ENCODE measurements around the gene ANKRD45.

The ANKRD45 gene, protein sequence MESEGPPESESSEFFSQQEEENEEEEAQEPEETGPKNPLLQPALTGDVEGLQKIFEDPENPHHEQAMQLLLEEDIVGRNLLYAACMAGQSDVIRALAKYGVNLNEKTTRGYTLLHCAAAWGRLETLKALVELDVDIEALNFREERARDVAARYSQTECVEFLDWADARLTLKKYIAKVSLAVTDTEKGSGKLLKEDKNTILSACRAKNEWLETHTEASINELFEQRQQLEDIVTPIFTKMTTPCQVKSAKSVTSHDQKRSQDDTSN

DNA sequence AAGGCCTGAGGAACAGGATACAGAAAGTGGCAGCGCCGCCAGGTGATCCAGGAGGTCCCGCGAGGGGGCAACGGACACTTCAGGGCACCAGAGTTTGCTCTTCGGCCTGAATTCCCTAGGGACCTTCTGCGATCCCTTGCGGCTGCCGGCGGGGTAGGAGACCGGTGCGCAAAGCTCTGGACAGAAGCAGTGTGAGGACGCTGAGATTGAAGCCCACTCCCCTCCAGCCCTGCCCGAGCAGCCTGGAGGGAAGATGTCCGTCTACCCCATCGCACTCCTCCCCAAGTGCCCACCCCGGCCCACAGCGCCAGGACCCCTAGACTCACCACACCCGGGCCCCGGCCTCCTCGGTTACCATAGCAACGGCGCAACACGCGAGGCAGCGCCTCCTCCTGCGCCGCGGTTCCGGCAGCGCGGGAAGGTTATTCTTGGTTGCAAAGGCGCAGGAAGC, at the start of gene ANKRD45:
TSS of gene ANKRD45 (minus strand) at position 361 of the 451 bp plus-strand sequence. CDS start 10,433 bp downstream, outside the sequence.
- no peak for TF ChIP-seq CTCF (IDR thresholded peaks at IDR 0.05)
- peaks cover 2% of the 10 kb centered on the region for H3K79me2 ChIP-seq
- H3K27ac ChIP-seq, result peak within 1 kb of the TSS; percentile 69
- no peaks in the 10 kb centered on the region for H3K36me3 ChIP-seq (ENCODE audit: control insufficient read depth, insufficient read depth, low read length)
- no peaks in the 10 kb centered on the region for H3K27me3 ChIP-seq (ENCODE audit: control insufficient read depth, insufficient read depth, low read length)
- no peak within 1 kb of the TSS for H3K9ac ChIP-seq
- peak within 1 kb of the TSS; percentile 79 for H3K4me3 ChIP-seq (ENCODE audit: low read depth, low read length)
- no peaks in the 10 kb centered on the region for H3K9me3 ChIP-seq (ENCODE audit: control insufficient read depth, low read length)
- peak within 1 kb of the TSS; percentile 90 for H3K4me2 ChIP-seq (ENCODE audit: low read length)
- H3K4me1 ChIP-seq, result peaks cover 2% of the 10 kb centered on the region
- H2AFZ ChIP-seq, result peak within 1 kb of the TSS; percentile 82

- no peak overlapping the region for H3K4me3 ChIP-seq (ENCODE audit: low read depth, low read length)
- no peak overlapping the region for H3K9ac ChIP-seq
- no peaks in the 10 kb centered on the region for H3K9me3 ChIP-seq (ENCODE audit: control insufficient read depth, low read length)
These were observed 47.6 kb upstream of the ANKRD45 start for GRCh38 chr1:173717238-173717637.

DNA sequence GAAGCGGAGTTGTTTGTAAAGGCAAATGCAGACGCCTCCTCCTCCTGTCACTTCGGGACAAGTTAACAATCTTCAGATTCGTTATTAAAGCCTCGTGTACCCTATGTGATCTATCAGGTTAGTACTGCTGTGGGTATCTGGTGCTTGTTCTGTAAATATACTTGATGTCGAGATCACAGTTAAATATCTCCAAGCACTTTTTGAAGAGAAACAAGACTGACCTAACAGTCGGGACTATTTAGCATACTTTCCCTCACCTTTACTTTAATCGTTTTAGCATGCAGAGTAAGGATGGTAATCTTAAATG, 45.8 kb upstream of the ANKRD45 start:
- no peaks in the 10 kb centered on the region for H3K36me3 ChIP-seq (ENCODE audit: control insufficient read depth, insufficient read depth, low read length)
- H3K27ac ChIP-seq, result peak overlapping the region; percentile 78
- peaks cover 4% of the 10 kb centered on the region for H3K79me2 ChIP-seq
- H3K27me3 ChIP-seq (ENCODE audit: control insufficient read depth, insufficient read depth, low read length), result no peaks in the 10 kb centered on the region
- H3K4me1 ChIP-seq, result peaks cover 4% of the 10 kb centered on the region
- no peaks in the 10 kb centered on the region for H3K9me3 ChIP-seq (ENCODE audit: control insufficient read depth, low read length)
- peak overlapping the region; percentile 61 for H3K4me2 ChIP-seq (ENCODE audit: low read length)
- peak overlapping the region; percentile 99 for H2AFZ ChIP-seq
- peak overlapping the region; percentile 53 for H3K9ac ChIP-seq
- peak overlapping the region; percentile 78 for H3K4me3 ChIP-seq (ENCODE audit: low read depth, low read length)
- no peak for TF ChIP-seq CTCF (IDR thresholded peaks at IDR 0.05)

More at GRCh38 chr1:173717238-173717637, 47.6 kb upstream of the ANKRD45 start:
- Histone ChIP-seq H3K79me2 (peaks cover 4% of the 10 kb centered on the region), H3K27me3 (ENCODE audit: control insufficient read depth, insufficient read depth, low read length) (no peaks in the 10 kb centered on the region), H3K36me3 (ENCODE audit: control insufficient read depth, insufficient read depth, low read length) (no peaks in the 10 kb centered on the region), H3K4me2 (ENCODE audit: low read length) (no peak overlapping the region), H3K27ac (no peak overlapping the region), H2AFZ (no peak overlapping the region), H3K4me1 (peaks cover 4% of the 10 kb centered on the region)
- no peak for TF ChIP-seq CTCF (IDR thresholded peaks at IDR 0.05)

GRCh38 chr1:173714759-173715537, 45.3 kb upstream of the ANKRD45 start, which contains the start of gene KLHL20:
TSS of gene KLHL20 (plus strand) at chr1:173714981. CDS start at chr1:173716044, 1,063 bp downstream.
- H3K4me1 ChIP-seq, result peaks cover 4% of the 10 kb centered on the region
- H3K27ac ChIP-seq, result peak within 1 kb of the TSS; percentile 78
- H3K4me2 ChIP-seq (ENCODE audit: low read length), result peak within 1 kb of the TSS; percentile 61
- peak within 1 kb of the TSS; percentile 53 for H3K9ac ChIP-seq
- H3K4me3 ChIP-seq (ENCODE audit: low read depth, low read length), result peak within 1 kb of the TSS; percentile 78
- TF ChIP-seq CTCF (IDR thresholded peaks at IDR 0.05), result no peak
- no peaks in the 10 kb centered on the region for H3K36me3 ChIP-seq (ENCODE audit: control insufficient read depth, insufficient read depth, low read length)
- no peaks in the 10 kb centered on the region for H3K9me3 ChIP-seq (ENCODE audit: control insufficient read depth, low read length)
- H3K79me2 ChIP-seq, result peaks cover 2% of the 10 kb centered on the region
- no peaks in the 10 kb centered on the region for H3K27me3 ChIP-seq (ENCODE audit: control insufficient read depth, insufficient read depth, low read length)
- H2AFZ ChIP-seq, result peak within 1 kb of the TSS; percentile 99

Measured in parathyroid adenoma (tissue), 2 donors.